IMR-90 (cell line): ENCODE measurements around the gene KPTN. TPM values are rescaled to one million over a fixed set of nuclear protein-coding genes. Genes with fewer than 3 reads are reported as not detected.

Source experiments
- ATAC-seq: fragments of 200-7000 bp; cut with Tn5 transposase; 2 replicates; pipeline ENCODE4 v1.9.1; 2020; ENCODE audit warnings: low read depth, mild to moderate bottlenecking, moderate library complexity
- BruUV-seq: library from RNA; stranded (reverse); fragments of 400-500 nt; replicated peaks from 2 replicates; lab custom pipeline; 2021; lab: Mats Ljungman, UMichigan
- CTCF ChIA-PET: fragments of 300-600 bp; formaldehyde crosslinking; extraction: SDS; loops from one replicate; lab custom pipeline; 2021; ENCODE audit warnings: antibody characterized with exemption; lab: Yijun Ruan, JAX
- POLR2A ChIA-PET: fragments of 300-600 bp; sonication (Branson Sonifier 250); formaldehyde crosslinking; loops from one replicate; lab custom pipeline; 2022; ENCODE audit warnings: antibody characterized with exemption; ENCODE audit not compliant: unreplicated experiment; lab: Charles Lee
- DNase-seq: peaks from one replicate; pipeline ENCODE4 v3.0.0; 2013
- H2AFZ ChIP-seq: replicated peaks from 2 replicates; pipeline ENCODE3; 2013; ENCODE audit warnings: low read length, mild to moderate bottlenecking; ENCODE audit not compliant: poor library complexity
- H2AK5ac ChIP-seq: 2 replicates; pipeline ENCODE4 v1.6.1; 2013; ENCODE audit warnings: low read depth, low read length, inconsistent platforms
- H2AK9ac ChIP-seq: replicated peaks from 2 replicates; pipeline ENCODE3; 2013; ENCODE audit warnings: mild to moderate bottlenecking, low read depth, low read length, moderate library complexity; ENCODE audit not compliant: poor library complexity
- H2BK120ac ChIP-seq: 2 replicates; pipeline ENCODE4 v1.6.1; 2013; ENCODE audit warnings: low read depth, low read length, inconsistent platforms
- H2BK15ac ChIP-seq: 3 replicates; pipeline ENCODE4 v1.6.1; 2013; ENCODE audit warnings: low read depth, low read length, inconsistent platforms
- H2BK20ac ChIP-seq: 2 replicates; pipeline ENCODE4 v1.6.1; 2013; ENCODE audit warnings: low read depth, mild to moderate bottlenecking, inconsistent platforms, low read length, moderate library complexity
- H2BK5ac ChIP-seq: 2 replicates; pipeline ENCODE4 v1.6.1; 2013; ENCODE audit warnings: mild to moderate bottlenecking, low read depth, low read length, inconsistent platforms; ENCODE audit not compliant: poor library complexity, severe bottlenecking
- H3K14ac ChIP-seq: replicated peaks from 2 replicates; pipeline ENCODE4 v1.6.1; 2013; ENCODE audit warnings: low read depth, low read length, inconsistent platforms
- H3K18ac ChIP-seq: 2 replicates; pipeline ENCODE4 v1.6.1; 2013; ENCODE audit warnings: low read depth, low read length, control low read depth
- H3K23ac ChIP-seq: 2 replicates; pipeline ENCODE4 v1.6.1; 2013; ENCODE audit warnings: low read depth, low read length, inconsistent platforms
- H3K27ac ChIP-seq: 2 replicates; pipeline ENCODE4 v1.5.1; 2013; ENCODE audit warnings: mild to moderate bottlenecking, control low read depth, low read length; ENCODE audit not compliant: insufficient read depth
- H3K27me3 ChIP-seq: 2 replicates; pipeline ENCODE4 v1.6.1; 2013; ENCODE audit warnings: low read length; ENCODE audit not compliant: control insufficient read depth, insufficient read depth
- H3K36me3 ChIP-seq: 2 replicates; pipeline ENCODE4 v1.6.1; 2013; ENCODE audit warnings: low read length, mixed read lengths; ENCODE audit not compliant: control insufficient read depth, insufficient read depth
- H3K4ac ChIP-seq: 2 replicates; pipeline ENCODE4 v1.6.1; 2013; ENCODE audit warnings: low read depth, low read length, inconsistent platforms
- H3K4me1 ChIP-seq: 2 replicates; pipeline ENCODE4 v1.6.1; 2013; ENCODE audit warnings: low read length, mixed read lengths; ENCODE audit not compliant: control insufficient read depth, insufficient read depth
- H3K4me2 ChIP-seq: 2 replicates; pipeline ENCODE4 v1.6.1; 2013; ENCODE audit warnings: low read depth, mild to moderate bottlenecking, control low read depth, low read length, moderate library complexity
- H3K4me3 ChIP-seq: 2 replicates; pipeline ENCODE4 v1.5.1; 2013; ENCODE audit warnings: low read depth, mild to moderate bottlenecking, control low read depth, low read length, moderate library complexity; ENCODE audit not compliant: insufficient read depth
- H3K56ac ChIP-seq: 2 replicates; pipeline ENCODE4 v1.6.1; 2013; ENCODE audit warnings: low read length, inconsistent platforms; ENCODE audit not compliant: insufficient read depth; ENCODE audit errors: extremely low read depth
- H3K79me1 ChIP-seq, 2 experiments: 2 replicates each; pipeline ENCODE4 v1.6.1; 2013; ENCODE audit warnings: low read length in 2 of 2, inconsistent platforms in 1 of 2, low read depth in 1 of 2
- H3K9ac ChIP-seq: 2 replicates; pipeline ENCODE4 v1.6.1; 2013; ENCODE audit warnings: low read depth, low read length, control low read depth
- H3K9me1 ChIP-seq: 2 replicates; pipeline ENCODE4 v1.6.1; 2013; ENCODE audit warnings: low read length, inconsistent platforms; ENCODE audit not compliant: insufficient read depth
- H3K9me3 ChIP-seq: 2 replicates; pipeline ENCODE4 v1.6.1; 2013; ENCODE audit warnings: low read length; ENCODE audit not compliant: control insufficient read depth, insufficient read depth
- H4K20me1 ChIP-seq: 2 replicates; pipeline ENCODE4 v1.6.1; 2013; ENCODE audit warnings: low read length, inconsistent platforms; ENCODE audit not compliant: insufficient read depth
- H4K5ac ChIP-seq: 2 replicates; pipeline ENCODE4 v1.6.1; 2013; ENCODE audit warnings: mild to moderate bottlenecking, low read depth, low read length, control low read depth
- H4K8ac ChIP-seq, 2 experiments: 2 replicates each; pipeline ENCODE4 v1.6.1; 2013; ENCODE audit warnings: low read depth in 2 of 2, low read length in 2 of 2, control low read depth in 1 of 2, inconsistent platforms in 1 of 2
- H4K91ac ChIP-seq: 2 replicates; pipeline ENCODE4 v1.6.1; 2013; ENCODE audit warnings: low read depth, low read length, inconsistent platforms; ENCODE audit not compliant: insufficient read depth
- BHLHE40 ChIP-seq: fragments of 150-350 bp; IDR thresholded peaks from 2 replicates; pipeline ENCODE4 v1.6.1; 2016; ENCODE audit warnings: mild to moderate bottlenecking, low read depth, low read length
- CEBPB ChIP-seq: IDR thresholded peaks from 2 replicates; pipeline ENCODE4 v1.6.1; 2012; ENCODE audit warnings: low read depth, low read length, improper control_type of control experiment
- CHD1 ChIP-seq: IDR thresholded peaks from 2 replicates; pipeline ENCODE4 v1.6.1; 2012; ENCODE audit warnings: low read depth, low read length, improper control_type of control experiment
- CTCF ChIP-seq: conservative IDR thresholded peaks from 2 replicates; pipeline ENCODE4 v1.5.1; 2012; ENCODE audit warnings: mild to moderate bottlenecking, low read depth, low read length, improper control_type of control experiment
- FOS ChIP-seq: fragments of 150-350 bp; IDR thresholded peaks from 2 replicates; pipeline ENCODE4 v1.6.1; 2016; ENCODE audit warnings: low read depth, low read length
- MAFK ChIP-seq: IDR thresholded peaks from 2 replicates; pipeline ENCODE4 v1.6.1; 2012; ENCODE audit warnings: low read depth, low read length, improper control_type of control experiment
- MAZ ChIP-seq: IDR thresholded peaks from 2 replicates; pipeline ENCODE4 v1.6.1; 2012; ENCODE audit warnings: low read depth, mild to moderate bottlenecking, low read length, improper control_type of control experiment, moderate library complexity, borderline replicate concordance
- MXI1 ChIP-seq: IDR thresholded peaks from 2 replicates; pipeline ENCODE4 v1.6.1; 2012; ENCODE audit warnings: low read depth, mild to moderate bottlenecking, low read length, moderate library complexity, borderline replicate concordance
- NFE2L2 ChIP-seq: fragments of 150-350 bp; IDR thresholded peaks from 2 replicates; pipeline ENCODE4 v1.6.1; 2016; ENCODE audit warnings: low read depth, mild to moderate bottlenecking, low read length
- POLR2A ChIP-seq: IDR thresholded peaks from 2 replicates; pipeline ENCODE4 v1.6.1; 2012; ENCODE audit warnings: mild to moderate bottlenecking, low read depth, low read length
- RAD21 ChIP-seq: IDR thresholded peaks from 2 replicates; pipeline ENCODE4 v1.6.1; 2012; ENCODE audit warnings: low read length, improper control_type of control experiment
- RCOR1 ChIP-seq: IDR thresholded peaks from 2 replicates; pipeline ENCODE4 v1.6.1; 2012; ENCODE audit warnings: mild to moderate bottlenecking, low read length, improper control_type of control experiment; ENCODE audit not compliant: insufficient replicate concordance
- RFX5 ChIP-seq: IDR thresholded peaks from 2 replicates; pipeline ENCODE4 v1.8.0; 2012; ENCODE audit warnings: low read depth, mild to moderate bottlenecking, low read length, moderate library complexity
- SMC3 ChIP-seq: fragments of 150-350 bp; IDR thresholded peaks from 2 replicates; pipeline ENCODE4 v1.6.1; 2016; ENCODE audit warnings: low read depth, mild to moderate bottlenecking, antibody characterized with exemption, low read length, moderate library complexity
- USF2 ChIP-seq: fragments of 150-350 bp; IDR thresholded peaks from 2 replicates; pipeline ENCODE4 v1.6.1; 2017; ENCODE audit warnings: mild to moderate bottlenecking, antibody characterized with exemption, low read length, low read depth
- WGBS, 2 experiments: methylation state at CpG; one replicate each; pipeline versions ENCODE4 v1.1.5 to v1.1.7; 2013; ENCODE audit warnings: missing lambda C conversion rate in 2 of 2; ENCODE audit not compliant: insufficient read length in 1 of 2; ENCODE audit errors: extremely low coverage in 2 of 2; 5-methylcytosine and 5-hydroxymethylcytosine counted together
- dilution Hi-C: fragments of 300-500 bp; cut with HindIII; formaldehyde crosslinking; loops from one replicate; pipeline ENCODE4 v1.14.3; 2018; ENCODE audit warnings: low sequenced_read_pairs; ENCODE audit not compliant: unreplicated experiment
- in situ Hi-C: fragments of 300-500 bp; cut with MboI; formaldehyde crosslinking; loops from 3 replicates; pipeline ENCODE4 v1.14.3; 2019; ENCODE audit warnings: low sequenced_read_pairs, inconsistent platforms, mixed read lengths
- intact Hi-C: fragments of 100-400 bp; cut with micrococcal nuclease; formaldehyde crosslinking; loops from 2 replicates; pipeline ENCODE4 v1.10.0; 2022
- polyA plus RNA-seq, 3 experiments: library from polyadenylated mRNA; depleted of rRNA; stranded (reverse); fragments of >200 nt; gene quantifications; 2 replicates each; pipeline ENCODE4 v1.2.3, GENCODE V29; 2012; ENCODE audit warnings: low replicate concordance in 1 of 3
- total RNA-seq: library from RNA; depleted of rRNA; stranded (reverse); fragments of >200 nt; gene quantifications from 2 replicates; pipeline ENCODE4 v1.2.3, GENCODE V29; 2012
- TF ChIP-seq, protein P1 (sequence below): fragments of 150-350 bp; IDR thresholded peaks from 2 replicates; pipeline ENCODE4 v1.6.1; 2016; ENCODE audit warnings: low read depth, mild to moderate bottlenecking, low read length, moderate library complexity, borderline replicate concordance

The KPTN gene
- total and polyA plus RNA-seq, 2 of the 4 experiments (the other 2 are of a cell fraction), result 4.1 to 15.4 TPM

DNA sequence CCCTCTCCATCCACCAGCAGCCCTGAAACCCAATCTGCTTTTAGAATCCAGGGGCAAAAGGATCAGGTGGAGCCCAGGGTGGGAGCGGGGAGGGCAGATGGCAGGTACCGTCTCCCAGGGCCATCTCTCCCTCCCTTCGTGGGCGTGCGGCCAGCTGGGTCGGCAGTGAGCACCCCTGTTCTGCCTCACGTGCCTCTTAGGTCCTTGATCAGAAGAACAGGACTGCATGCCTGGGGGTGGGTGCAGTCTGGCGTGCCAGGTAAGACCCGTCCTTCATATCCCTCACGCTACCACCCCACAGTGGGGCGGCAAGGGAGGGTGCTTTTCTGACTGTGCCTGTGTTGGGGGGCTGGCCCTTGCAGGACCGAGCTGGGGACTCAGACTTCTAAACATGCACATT, 14.3 kb downstream of the KPTN start:
- Histone ChIP-seq H2AK5ac (no peak overlapping the region), H2AFZ (no peak overlapping the region), H3K9ac (no peak overlapping the region), H3K23ac (no peak overlapping the region), H3K27ac (no peak overlapping the region), H3K56ac (no peak overlapping the region), H2BK15ac (no peak overlapping the region), H3K4me3 (no peak overlapping the region), H3K36me3 (no peaks in the 10 kb centered on the region), H3K18ac (no peak overlapping the region), H3K27me3 (peaks cover 59% of the 10 kb centered on the region), H3K9me3 (peaks cover 5% of the 10 kb centered on the region; the same call in 1 of the 2 replicates), H4K5ac (no peak overlapping the region), H3K79me1 (no peaks in the 10 kb centered on the region), H2BK20ac (no peak overlapping the region), H3K4ac (no peak overlapping the region), H2BK120ac (no peak overlapping the region), H4K8ac (no peak overlapping the region), H3K4me1 (no peaks in the 10 kb centered on the region), H4K20me1 (no peaks in the 10 kb centered on the region; the same call in 1 of the 2 replicates), H3K14ac (no peak overlapping the region), H3K9me1 (no peaks in the 10 kb centered on the region), H4K91ac (no peak overlapping the region), H2BK5ac (no peak overlapping the region), H2AK9ac (no peak overlapping the region), H3K4me2 (no peak overlapping the region)
- dilution Hi-C loops, result no loop called here
- no TSS peak for BruUV-seq
- no peak for TF ChIP-seq MXI1
- no peak for TF ChIP-seq BHLHE40
- no peak for TF ChIP-seq CHD1
- TF ChIP-seq SMC3, result no peak
- TF ChIP-seq NFE2L2, result no peak
- TF ChIP-seq CTCF, result no peak
- TF ChIP-seq POLR2A, result no peak
- TF ChIP-seq RAD21, result no peak
- no peak for TF ChIP-seq MAZ
- no peak for TF ChIP-seq RCOR1
- TF ChIP-seq CEBPB, result no peak
- no peak for TF ChIP-seq USF2
- no peak for TF ChIP-seq MAFK
- TF ChIP-seq RFX5, result no peak
- TF ChIP-seq, protein P1, sequence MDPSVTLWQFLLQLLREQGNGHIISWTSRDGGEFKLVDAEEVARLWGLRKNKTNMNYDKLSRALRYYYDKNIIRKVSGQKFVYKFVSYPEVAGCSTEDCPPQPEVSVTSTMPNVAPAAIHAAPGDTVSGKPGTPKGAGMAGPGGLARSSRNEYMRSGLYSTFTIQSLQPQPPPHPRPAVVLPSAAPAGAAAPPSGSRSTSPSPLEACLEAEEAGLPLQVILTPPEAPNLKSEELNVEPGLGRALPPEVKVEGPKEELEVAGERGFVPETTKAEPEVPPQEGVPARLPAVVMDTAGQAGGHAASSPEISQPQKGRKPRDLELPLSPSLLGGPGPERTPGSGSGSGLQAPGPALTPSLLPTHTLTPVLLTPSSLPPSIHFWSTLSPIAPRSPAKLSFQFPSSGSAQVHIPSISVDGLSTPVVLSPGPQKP, result no peak
- TF ChIP-seq FOS, result no peak
- CTCF ChIA-PET, result no interaction called here
- intact Hi-C loops, result no loop called here
- DNase-seq, result no peak
- in situ Hi-C loops, result no loop called here
- WGBS, 2 experiments, result no CpG with 5 or more reads among the region's 12 CpGs
- ATAC-seq, result no peak
- POLR2A ChIA-PET, result no interaction called here
